ENCODE data around the gene DYRK4. TPM values are rescaled to one million over a fixed set of nuclear protein-coding genes. Genes with fewer than 3 reads are reported as not detected.

The DYRK4 gene
- total RNA-seq, 1 donor from 2014 or later = 22.1 TPM

DNA sequence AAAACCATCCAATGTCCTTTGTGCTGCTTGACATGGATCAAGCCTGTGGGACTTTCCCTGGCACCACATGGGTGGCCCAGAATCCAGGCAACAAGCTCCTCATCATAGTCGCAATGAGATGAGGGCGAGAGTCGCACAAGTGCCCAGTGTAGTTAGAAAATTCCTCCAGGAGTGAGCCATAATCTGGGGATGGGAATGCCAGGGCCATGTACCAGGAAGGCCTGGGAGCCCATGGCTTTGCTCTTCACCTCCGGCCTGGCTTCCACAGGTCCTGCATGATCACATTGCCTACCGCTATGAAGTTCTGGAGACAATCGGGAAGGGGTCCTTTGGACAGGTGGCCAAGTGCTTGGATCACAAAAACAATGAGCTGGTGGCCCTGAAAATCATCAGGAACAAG lies 33.9 kb downstream of the DYRK4 start:
- Mint-ChIP-seq H3K27ac (no peak overlapping the region), H3K27me3 (no peaks in the 10 kb centered on the region), H3K4me1 (no peaks in the 10 kb centered on the region), H3K36me3 (ENCODE audit: low read depth) (peaks cover 16% of the 10 kb centered on the region), H3K4me3 (no peak overlapping the region), H3K9me3 (no peaks in the 10 kb centered on the region)
- intact Hi-C loops (cut with micrococcal nuclease) = no loop called here
- no peak for TF ChIP-seq CTCF (IDR thresholded peaks at IDR 0.05)
- ATAC-seq (ENCODE audit: low read depth) = no peak
- CTCF ChIA-PET = no interaction called here
- POLR2A ChIA-PET = no interaction called here
- DNase-seq = no peak

DNA sequence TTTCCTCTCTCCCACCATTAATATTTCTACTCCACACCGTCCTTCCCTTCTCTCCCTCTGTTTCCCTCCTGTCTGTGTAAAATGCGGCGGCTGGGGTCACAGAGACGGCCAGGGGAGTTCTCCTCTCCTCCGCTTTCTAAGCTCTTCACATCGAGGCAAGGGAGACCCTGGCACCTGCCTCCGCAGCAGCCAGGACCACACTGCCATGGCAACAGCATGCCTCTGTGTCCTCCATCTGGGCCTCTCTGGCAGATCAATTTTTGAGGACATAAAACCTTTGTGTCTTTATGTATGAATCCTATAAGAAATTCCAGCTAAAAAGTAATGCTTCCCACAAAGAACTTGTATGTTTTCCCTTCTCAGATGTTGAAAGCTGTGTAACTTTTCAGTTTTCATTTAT lies 41.4 kb downstream of the DYRK4 start:
- Mint-ChIP-seq H3K9me3 (no peaks in the 10 kb centered on the region), H3K27ac (no peak overlapping the region), H3K36me3 (ENCODE audit: low read depth) (peaks cover 14% of the 10 kb centered on the region), H3K27me3 (no peaks in the 10 kb centered on the region), H3K4me1 (peaks cover 19% of the 10 kb centered on the region), H3K4me3 (no peak overlapping the region)
- CTCF ChIA-PET = no interaction called here
- intact Hi-C loops (cut with micrococcal nuclease) = no loop called here
- POLR2A ChIA-PET = no interaction called here
- no peak for DNase-seq
- TF ChIP-seq CTCF (IDR thresholded peaks at IDR 0.05) = no peak
- no peak for ATAC-seq (ENCODE audit: low read depth)

DNA sequence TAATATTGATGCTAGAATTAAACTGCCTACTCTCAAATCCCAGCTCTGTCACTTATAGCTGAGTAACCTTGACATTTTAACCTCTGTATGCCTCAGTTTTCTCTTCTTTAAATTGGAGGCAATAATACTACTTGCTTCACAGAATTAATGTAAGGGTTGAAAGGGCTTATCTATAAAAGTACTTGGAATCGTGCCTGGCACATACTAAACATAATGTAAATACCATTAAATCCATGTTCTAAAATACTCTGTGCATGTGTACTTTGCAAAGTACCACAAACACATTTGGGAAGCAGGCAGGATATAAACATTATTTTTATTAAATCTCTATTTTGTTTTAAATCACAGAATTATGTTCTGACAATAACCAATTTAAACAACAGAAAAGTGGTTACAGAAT lies 41.9 kb downstream of the DYRK4 start:
- DNase-seq (no peak), ATAC-seq (ENCODE audit: low read depth) (no peak)
- POLR2A ChIA-PET = interaction anchor here (1.3 kb wide), 2 partner anchors 37 to 45 kb away, joined by 4 to 9 read pairs; partner anchors contain the start of genes AKAP3 and NDUFA9
- Mint-ChIP-seq H3K27ac (no peak overlapping the region), H3K27me3 (no peaks in the 10 kb centered on the region), H3K4me1 (peaks cover 19% of the 10 kb centered on the region), H3K9me3 (no peaks in the 10 kb centered on the region), H3K4me3 (no peak overlapping the region), H3K36me3 (ENCODE audit: low read depth) (peaks cover 17% of the 10 kb centered on the region)
- CTCF ChIA-PET = interaction anchor here (0.6 to 1.6 kb wide), 5 partner anchors 40 to 89 kb away, joined by 3 to 8 read pairs (median 3); partner anchors contain the start of genes AKAP3, NDUFA9 and RAD51AP1
- no peak for TF ChIP-seq CTCF (IDR thresholded peaks at IDR 0.05)
- intact Hi-C loops (cut with micrococcal nuclease) = loop anchor here (1.0 to 2.0 kb wide), 5 partner anchors 37 to 225 kb away; partner anchors contain the start of gene RAD51AP1

GRCh38 chr12:4604684-4605193 lies 42.7 kb downstream of the DYRK4 start:
- intact Hi-C loops (cut with micrococcal nuclease) = loop anchor here (1.0 to 2.0 kb wide), 5 partner anchors 37 to 224 kb away; partner anchors contain the start of gene RAD51AP1
- TF ChIP-seq CTCF (IDR thresholded peaks at IDR 0.05) = peak; percentile 84
- H3K9me3 Mint-ChIP-seq = no peaks in the 10 kb centered on the region
- ChIA-PET POLR2A (interaction anchor here (1.2 to 1.3 kb wide), 3 partner anchors 34 to 44 kb away, joined by 3 to 9 read pairs (median 4); partner anchors contain the start of genes AKAP3 and NDUFA9), CTCF (interaction anchor here (0.6 to 1.6 kb wide), 8 partner anchors 18 to 154 kb away, joined by 3 to 8 read pairs (median 3); partner anchors contain the start of genes AKAP3, NDUFA9 and RAD51AP1)
- H3K4me3 Mint-ChIP-seq = peak overlapping the region; percentile 98
- no peaks in the 10 kb centered on the region for H3K27me3 Mint-ChIP-seq
- peaks cover 19% of the 10 kb centered on the region for H3K36me3 Mint-ChIP-seq (ENCODE audit: low read depth)
- H3K4me1 Mint-ChIP-seq = peaks cover 19% of the 10 kb centered on the region
- DNase-seq = peak; percentile 66
- H3K27ac Mint-ChIP-seq = peak overlapping the region; percentile 91
- ATAC-seq (ENCODE audit: low read depth) = peak; percentile 97

- no peak for DNase-seq
- Mint-ChIP-seq H3K27ac (no peak overlapping the region), H3K36me3 (ENCODE audit: low read depth) (peaks cover 39% of the 10 kb centered on the region), H3K4me1 (peaks cover 19% of the 10 kb centered on the region), H3K27me3 (no peaks in the 10 kb centered on the region), H3K4me3 (no peak overlapping the region), H3K9me3 (no peaks in the 10 kb centered on the region)
- ATAC-seq (ENCODE audit: low read depth) = no peak
- TF ChIP-seq CTCF (IDR thresholded peaks at IDR 0.05) = no peak
- ChIA-PET CTCF (no interaction called here), POLR2A (interaction anchor here (0.6 kb wide), 1 partner anchor 214 kb away, joined by 3 read pairs; no protein-coding TSS in a partner anchor)
- intact Hi-C loops (cut with micrococcal nuclease) = no loop called here
These were observed 45.0 kb downstream of the DYRK4 start for GRCh38 chr12:4607056-4607455.

Measured in activated B cell treated with CpG ODN at 0.5 μM for 24 hours (primary cell).